PC-9 (cell line): Measurements from ENCODE around the gene MCU. TPM values are rescaled to one million over a fixed set of nuclear protein-coding genes. Genes with fewer than 3 reads are reported as not detected.

Experiments
- BruUV-seq: library from RNA; stranded (reverse); fragments of 400-500 nt; replicated peaks from 2 replicates; lab custom pipeline; 2021; lab: Mats Ljungman, UMichigan
- CTCF ChIA-PET: fragments of 300-600 bp; sonication (Branson Sonifier 250); formaldehyde crosslinking; loops from one replicate; lab custom pipeline; 2022; ENCODE audit warnings: antibody characterized with exemption; lab: Charles Lee
- POLR2A ChIA-PET: fragments of 300-600 bp; sonication (Branson Sonifier 250); formaldehyde crosslinking; loops from one replicate; lab custom pipeline; 2022; ENCODE audit warnings: antibody characterized with exemption; ENCODE audit not compliant: unreplicated experiment; lab: Charles Lee
- DNase-seq, 2 experiments: peaks; one replicate each; pipeline versions ENCODE4 v3.0.0 to v3.0.0-alpha.2; 2015 to 2022; ENCODE audit warnings: mixed read lengths in 1 of 2
- H2AFZ ChIP-seq: fragments of 200-600 bp; sonication (generic); 2 replicates; pipeline ENCODE4 v1.8.1; 2017; ENCODE audit warnings: antibody characterized with exemption
- H3F3A ChIP-seq: fragments of 200-600 bp; sonication (generic); 2 replicates; pipeline ENCODE4 v1.8.1; 2017; ENCODE audit warnings: antibody characterized with exemption, mild to moderate bottlenecking, low read depth; ENCODE audit not compliant: insufficient read depth
- H3K27ac ChIP-seq: fragments of 200-600 bp; sonication (generic); 2 replicates; pipeline ENCODE4 v1.6.1; 2016; ENCODE audit warnings: mixed run types
- H3K27me3 ChIP-seq: fragments of 200-600 bp; sonication (generic); 2 replicates; pipeline ENCODE4 v1.6.1; 2016; ENCODE audit warnings: low read depth, mixed run types; ENCODE audit not compliant: insufficient read depth
- H3K36me3 ChIP-seq: fragments of 200-600 bp; sonication (generic); 2 replicates; pipeline ENCODE4 v1.6.1; 2016; ENCODE audit warnings: low read depth, mixed run types
- H3K4me1 ChIP-seq: fragments of 200-600 bp; sonication (generic); replicated peaks from 2 replicates; pipeline ENCODE4 v1.6.1; 2016; ENCODE audit warnings: mixed run types; ENCODE audit not compliant: insufficient read depth
- H3K4me2 ChIP-seq: fragments of 200-600 bp; sonication (generic); 2 replicates; pipeline ENCODE4 v1.6.1; 2017; ENCODE audit warnings: mixed run types
- H3K4me3 ChIP-seq: fragments of 200-600 bp; sonication (generic); 2 replicates; pipeline ENCODE4 v1.6.1; 2016; ENCODE audit warnings: mixed run types
- H3K79me2 ChIP-seq: fragments of 200-600 bp; sonication (generic); 2 replicates; pipeline ENCODE4 v1.6.1; 2017; ENCODE audit warnings: low read depth, mixed run types
- H3K9me2 ChIP-seq: fragments of 200-600 bp; sonication (generic); 2 replicates; pipeline ENCODE4 v1.8.1; 2017; ENCODE audit warnings: mild to moderate bottlenecking; ENCODE audit not compliant: insufficient read depth
- H3K9me3 ChIP-seq: fragments of 200-600 bp; sonication (generic); 2 replicates; pipeline ENCODE4 v1.8.1; 2016; ENCODE audit warnings: low read depth; ENCODE audit not compliant: insufficient read depth
- H4K20me1 ChIP-seq: fragments of 200-600 bp; sonication (generic); 2 replicates; pipeline ENCODE4 v1.8.1; 2017; ENCODE audit not compliant: insufficient read depth
- CTCF ChIP-seq: fragments of 200-600 bp; sonication (generic); conservative IDR thresholded peaks from 2 replicates; pipeline ENCODE4 v1.6.1; 2017; ENCODE audit warnings: mixed run types, antibody characterized with exemption, mild to moderate bottlenecking, moderate library complexity
- EZH2 ChIP-seq: fragments of 200-600 bp; sonication (generic); IDR thresholded peaks from 2 replicates; pipeline ENCODE4 v1.8.0; 2017; ENCODE audit warnings: antibody characterized with exemption, low read depth
- intact Hi-C: fragments of 100-400 bp; cut with micrococcal nuclease; formaldehyde crosslinking; loops from one replicate; pipeline ENCODE4 v1.10.0; 2022; ENCODE audit not compliant: unreplicated experiment
- total RNA-seq: library from RNA; stranded (reverse); gene quantifications from 2 replicates; pipeline ENCODE4 v1.2.3, GENCODE V29; 2021

Gene MCU
- total RNA-seq, 1 experiment from 2014 or later = 59.5 TPM

DNA sequence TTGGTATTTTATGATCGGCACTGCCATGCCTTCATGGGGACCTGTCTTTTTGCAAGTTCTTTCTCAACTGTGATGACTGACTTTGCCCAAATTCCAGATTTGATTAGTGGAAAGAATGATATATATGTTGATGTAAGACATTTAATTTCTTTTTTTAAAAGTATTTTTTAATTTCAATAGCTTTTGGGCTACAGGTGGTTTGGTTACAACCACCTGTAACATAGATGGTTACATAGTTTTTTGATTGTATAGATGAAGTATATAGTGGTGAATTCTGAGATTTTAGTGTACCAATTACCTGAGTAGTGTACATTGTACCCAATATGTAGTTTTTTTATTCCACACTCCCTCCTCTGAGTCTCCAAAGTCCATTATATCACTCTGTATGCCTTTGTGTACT, 69.6 kb downstream of the MCU start:
- Histone ChIP-seq H3K9me2 (no peaks in the 10 kb centered on the region), H2AFZ (no peak overlapping the region), H3K79me2 (peaks cover 10% of the 10 kb centered on the region; the same call in 1 of the 2 replicates), H3K4me1 (peaks cover 20% of the 10 kb centered on the region), H3F3A (peaks cover 20% of the 10 kb centered on the region), H3K27ac (no peak overlapping the region), H3K27me3 (no peaks in the 10 kb centered on the region), H4K20me1 (no peaks in the 10 kb centered on the region), H3K4me3 (no peak overlapping the region), H3K36me3 (peaks cover 7% of the 10 kb centered on the region; the same call in 1 of the 2 replicates), H3K9me3 (peaks cover 8% of the 10 kb centered on the region; the same call in 1 of the 2 replicates), H3K4me2 (no peak overlapping the region)
- ChIA-PET POLR2A (interaction anchor here (0.6 kb wide), 1 partner anchor 33 kb away, joined by 10 read pairs; no protein-coding TSS in a partner anchor), CTCF (no interaction called here)
- no TSS peak for BruUV-seq
- no peak for DNase-seq
- intact Hi-C loops = no loop called here
- TF ChIP-seq CTCF = no peak

- H3K9me3 ChIP-seq = peaks cover 12% of the 10 kb centered on the region; the same call in 1 of the 2 replicates
- no peak overlapping the region for H3K4me3 ChIP-seq
- intact Hi-C loops = no loop called here
- H3K79me2 ChIP-seq = peaks cover 14% of the 10 kb centered on the region; the same call in 1 of the 2 replicates
- H4K20me1 ChIP-seq = no peaks in the 10 kb centered on the region
- no peaks in the 10 kb centered on the region for H3K9me2 ChIP-seq
- TF ChIP-seq EZH2 (no peak), CTCF (no peak)
- CTCF ChIA-PET = no interaction called here
- H3K27me3 ChIP-seq = no peaks in the 10 kb centered on the region
- H3K36me3 ChIP-seq = peaks cover 13% of the 10 kb centered on the region; the same call in 1 of the 2 replicates
- no peak for DNase-seq
- no TSS peak for BruUV-seq
- H3F3A ChIP-seq = peaks cover 20% of the 10 kb centered on the region
- H3K27ac ChIP-seq = no peak overlapping the region
- no peak overlapping the region for H2AFZ ChIP-seq
- H3K4me2 ChIP-seq = no peak overlapping the region
- H3K4me1 ChIP-seq = peaks cover 20% of the 10 kb centered on the region
- POLR2A ChIA-PET = no interaction called here
Observed at GRCh38 chr10:72762042-72762441, 70.1 kb downstream of the MCU start.

DNA sequence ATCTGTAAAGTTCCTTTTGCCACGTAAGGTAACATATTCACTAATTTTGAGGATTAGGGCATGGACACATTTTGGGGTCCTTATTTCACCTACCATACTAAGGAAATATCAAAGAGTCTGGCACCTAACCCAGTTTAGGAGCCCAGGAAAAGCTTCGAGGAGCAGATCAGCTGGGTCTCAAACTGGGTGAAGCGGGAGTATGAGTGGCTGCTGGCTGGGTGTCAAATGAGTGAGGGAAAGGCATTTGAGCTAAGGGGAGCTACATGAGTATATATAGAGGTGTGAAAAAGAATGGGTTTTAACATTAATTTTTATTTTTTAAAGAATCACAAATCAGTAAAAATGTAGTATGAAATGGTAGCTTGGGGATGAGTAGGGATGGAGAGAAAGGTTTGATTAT, 71.3 kb downstream of the MCU start:
- ChIA-PET CTCF (interaction anchor here (0.5 to 2.0 kb wide), 2 partner anchors 17 to 71 kb away, joined by 4 read pairs; no protein-coding TSS in a partner anchor), POLR2A (interaction anchor here (0.5 to 0.9 kb wide), 4 partner anchors 17 to 279 kb away, joined by 3 to 4 read pairs (median 4); no protein-coding TSS in a partner anchor)
- Histone ChIP-seq H3K79me2 (peaks cover 14% of the 10 kb centered on the region; the same call in 1 of the 2 replicates), H3K4me2 (no peak overlapping the region), H3F3A (peaks cover 20% of the 10 kb centered on the region), H3K9me2 (no peaks in the 10 kb centered on the region), H3K4me1 (peaks cover 20% of the 10 kb centered on the region), H3K9me3 (peaks cover 19% of the 10 kb centered on the region), H3K36me3 (peaks cover 19% of the 10 kb centered on the region; the same call in 1 of the 2 replicates), H3K27ac (0 out of 2 replicates have a peak overlapping the region, but pooled peaks have one; percentile 45), H2AFZ (no peak overlapping the region), H3K4me3 (no peak overlapping the region), H4K20me1 (no peaks in the 10 kb centered on the region), H3K27me3 (no peaks in the 10 kb centered on the region)
- TF ChIP-seq EZH2 = no peak
- TF ChIP-seq CTCF = no peak
- intact Hi-C loops = no loop called here
- DNase-seq = no peak
- BruUV-seq = no TSS peak
